Hematopoietic multipotent progenitor cell treated with erythropoietin and hydrocortisone succinate and interleukin-3 and kit ligand, for 17 days (in vitro differentiated cells): Measurements from ENCODE around the gene TNXB.
"Not testable (repeated sequence)": the region's sequence is repeated elsewhere in the genome, so short reads cannot be mapped to it uniquely, and the experiment has no call there.

Experiments
- DNase-seq: peaks from one replicate; pipeline ENCODE4 v3.0.0-alpha.2; 2015; ENCODE audit warnings: low spot score

Gene TNXB

GRCh38 chr6:32039321-32040274 is 69.5 kb downstream of the TNXB start:
- not testable (repeated sequence) for DNase-seq

GRCh38 chr6:32038878-32039277 is 70.3 kb downstream of the TNXB start:
- DNase-seq = not testable (repeated sequence)

GRCh38 chr6:32037598-32038524 is 71.3 kb downstream of the TNXB start, which contains the start of gene CYP21A2:
Gene CYP21A2 (plus strand): TSS chr6:32038415. CDS start chr6:32038423, 8 bp downstream.
- DNase-seq = not testable (repeated sequence)

- not testable (repeated sequence) for DNase-seq
These were observed 72.0 kb downstream of the TNXB start for GRCh38 chr6:32037136-32037535.

GRCh38 chr6:32035283-32036013 is 73.7 kb downstream of the TNXB start:
- DNase-seq = not testable (repeated sequence)

GRCh38 chr6:32029553-32029952 is 79.6 kb downstream of the TNXB start:
- DNase-seq = not testable (repeated sequence)

- not testable (repeated sequence) for DNase-seq
These were observed 80.5 kb downstream of the TNXB start for GRCh38 chr6:32028631-32029030.

GRCh38 chr6:32022100-32022499 is 87.0 kb downstream of the TNXB start:
- not testable (repeated sequence) for DNase-seq

GRCh38 chr6:32014547-32014946 is 94.6 kb downstream of the TNXB start, which contains the start of gene C4B:
Gene C4B (plus strand): TSS chr6:32014795. CDS start chr6:32014846, 51 bp downstream.
- DNase-seq = not testable (repeated sequence)

- DNase-seq = not testable (repeated sequence)
These were observed 95.4 kb downstream of the TNXB start for GRCh38 chr6:32013738-32014137.

- peak; percentile 39 for DNase-seq
These were observed 96.1 kb downstream of the TNXB start for GRCh38 chr6:32012941-32013617.

GRCh38 chr6:32010856-32011530 is 98.1 kb downstream of the TNXB start:
- DNase-seq = not testable (repeated sequence)

- not testable (repeated sequence) for DNase-seq
These were observed 99.6 kb downstream of the TNXB start for GRCh38 chr6:32009537-32009936.

GRCh38 chr6:32008616-32009015 is 100.5 kb downstream of the TNXB start:
- not testable (repeated sequence) for DNase-seq

- DNase-seq = not testable (repeated sequence)
These were observed 101.1 kb downstream of the TNXB start for GRCh38 chr6:32008037-32008436.

GRCh38 chr6:32007086-32007485 is 102.1 kb downstream of the TNXB start:
- DNase-seq = not testable (repeated sequence)

GRCh38 chr6:32005991-32006529 is 103.1 kb downstream of the TNXB start:
- DNase-seq = not testable (repeated sequence)

- not testable (repeated sequence) for DNase-seq
These were observed 103.6 kb downstream of the TNXB start for GRCh38 chr6:32005538-32005880.

- not testable (repeated sequence) for DNase-seq
These were observed 104.1 kb downstream of the TNXB start for GRCh38 chr6:32004864-32005537.
